K562 (cell line): ENCODE measurements around the gene JPT1. TPM values are rescaled to one million over a fixed set of nuclear protein-coding genes. Genes with fewer than 3 reads are reported as not detected.

Experiments used
- ARHGAP35 ChIP-seq: fragments of 450-650 bp; IDR thresholded peaks from 2 replicates; pipeline ENCODE4 v1.6.1; 2018; ENCODE audit not compliant: partially characterized antibody
- ARNT ChIP-seq, 2 experiments: fragments of 450-650 bp; IDR thresholded peaks; 2 replicates each; pipeline ENCODE4 v1.6.1; 2016; ENCODE audit warnings: mild to moderate bottlenecking in 1 of 2
- CSDE1 ChIP-seq, 2 experiments: fragments of 450-650 bp; IDR thresholded peaks; 2 replicates each; pipeline ENCODE4 v1.6.1; 2016; ENCODE audit warnings: mild to moderate bottlenecking in 1 of 2
- JUNB ChIP-seq: fragments of 450-650 bp; formaldehyde crosslinking; conservative IDR thresholded peaks from 2 replicates; pipeline ENCODE4 v1.4.0; 2020; ENCODE audit warnings: mild to moderate bottlenecking
- MIER1 ChIP-seq: fragments of 450-650 bp; IDR thresholded peaks from 2 replicates; pipeline ENCODE4 v1.6.1; 2016; ENCODE audit warnings: antibody characterized with exemption, mild to moderate bottlenecking, low read depth
- POLR3A ChIP-seq: IDR thresholded peaks from 2 replicates; pipeline ENCODE4 v1.6.1; 2011; ENCODE audit warnings: borderline replicate concordance, mild to moderate bottlenecking, moderate library complexity; ENCODE audit not compliant: insufficient read length, insufficient read depth; ENCODE audit errors: extremely low read depth
- RBM17 ChIP-seq: fragments of 200-400 bp; formaldehyde crosslinking; IDR thresholded peaks from 2 replicates; pipeline ENCODE4 v1.6.1; 2017; ENCODE audit warnings: low read depth, mild to moderate bottlenecking, low read length, borderline replicate concordance
- SETDB1 ChIP-seq: IDR thresholded peaks from one replicate; pipeline ENCODE4 v1.6.1; 2012; ENCODE audit warnings: low read length, control low read depth, inconsistent platforms
- SRSF1 ChIP-seq: fragments of 200-400 bp; formaldehyde crosslinking; IDR thresholded peaks from 2 replicates; pipeline ENCODE4 v1.6.1; 2017; ENCODE audit warnings: mild to moderate bottlenecking, low read depth, low read length, moderate library complexity
- polyA plus RNA-seq, 8 experiments: library from polyadenylated mRNA; depleted of rRNA in 4 of 8; stranded (reverse) in 5 of 8; unstranded in 3 of 8; fragments of >200 nt; fragmentation: Nextera tagmentation in 2 of 8; fragmentation: Illumina TruSeq in 1 of 8; extraction: Ambion mirVana in 2 of 8; extraction: Trizol in 1 of 8; gene quantifications; 2 replicates each; pipeline versions ENCODE4 v1.2.1 to v1.2.3, GENCODE V29; 2011 to 2014; ENCODE audit warnings: inconsistent platforms in 1 of 8, missing spikeins in 1 of 8
- total RNA-seq, 7 experiments: library from RNA; depleted of rRNA in 6 of 7; stranded (reverse); fragments of >200 nt in 6 of 7; fragmentation: Illumina TruSeq in 2 of 7; extraction: Trizol in 2 of 7; gene quantifications; 2 replicates each; pipeline versions ENCODE4 v1.2.1 to v1.2.3, GENCODE V29; 2011 to 2021; ENCODE audit warnings: low replicate concordance in 1 of 7
- TF ChIP-seq, protein P1 (sequence below): sonication (generic); formaldehyde crosslinking; IDR thresholded peaks from 2 replicates; pipeline ENCODE4 v1.8.0; 2023; ENCODE audit warnings: missing genetic modification reagents, mild to moderate bottlenecking, borderline replicate concordance
- TF ChIP-seq, protein P2 (sequence below), 2 experiments: fragments of 450-650 bp; formaldehyde crosslinking in 1 of 2; IDR thresholded peaks; 2 replicates each; pipeline versions ENCODE4 v1.4.0 to v1.6.1; 2014 to 2020; ENCODE audit warnings: mild to moderate bottlenecking in 2 of 2, borderline replicate concordance in 1 of 2, low read depth in 1 of 2
- TF ChIP-seq, protein P3 (sequence below): fragments of 450-650 bp; IDR thresholded peaks from 2 replicates; pipeline ENCODE4 v1.6.1; 2016
- TF ChIP-seq, protein P4 (sequence below): IDR thresholded peaks from 2 replicates; pipeline ENCODE4 v1.6.1; 2011; ENCODE audit not compliant: insufficient read length; ENCODE audit errors: extremely low read depth

Gene JPT1
- total and polyA plus RNA-seq, 9 of the 15 experiments (the other 6 are each of a cell fraction or from before 2014, with no cell fraction given), result 56.7 to 292 (median 144) TPM

DNA sequence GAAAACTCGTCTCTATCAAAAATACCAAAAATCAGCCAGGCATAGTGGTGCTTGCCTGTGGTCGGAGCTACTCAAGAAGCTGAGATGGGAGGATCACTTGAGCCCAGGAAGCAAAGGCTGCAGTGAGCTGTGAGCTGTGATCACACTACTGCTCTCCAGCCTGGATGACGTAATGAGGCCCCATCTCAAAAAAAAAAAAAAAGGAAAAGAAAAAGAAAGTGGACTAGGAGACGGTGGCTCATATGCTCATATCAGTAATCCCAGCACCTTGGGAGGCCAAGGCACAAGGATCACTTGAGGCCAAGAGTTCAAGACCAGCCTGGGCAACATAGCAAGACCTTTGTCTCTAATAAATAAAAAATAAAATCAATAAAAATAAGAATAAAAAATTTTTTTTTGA, 37.3 kb upstream of the JPT1 start (continued):
- TF ChIP-seq, protein P1, sequence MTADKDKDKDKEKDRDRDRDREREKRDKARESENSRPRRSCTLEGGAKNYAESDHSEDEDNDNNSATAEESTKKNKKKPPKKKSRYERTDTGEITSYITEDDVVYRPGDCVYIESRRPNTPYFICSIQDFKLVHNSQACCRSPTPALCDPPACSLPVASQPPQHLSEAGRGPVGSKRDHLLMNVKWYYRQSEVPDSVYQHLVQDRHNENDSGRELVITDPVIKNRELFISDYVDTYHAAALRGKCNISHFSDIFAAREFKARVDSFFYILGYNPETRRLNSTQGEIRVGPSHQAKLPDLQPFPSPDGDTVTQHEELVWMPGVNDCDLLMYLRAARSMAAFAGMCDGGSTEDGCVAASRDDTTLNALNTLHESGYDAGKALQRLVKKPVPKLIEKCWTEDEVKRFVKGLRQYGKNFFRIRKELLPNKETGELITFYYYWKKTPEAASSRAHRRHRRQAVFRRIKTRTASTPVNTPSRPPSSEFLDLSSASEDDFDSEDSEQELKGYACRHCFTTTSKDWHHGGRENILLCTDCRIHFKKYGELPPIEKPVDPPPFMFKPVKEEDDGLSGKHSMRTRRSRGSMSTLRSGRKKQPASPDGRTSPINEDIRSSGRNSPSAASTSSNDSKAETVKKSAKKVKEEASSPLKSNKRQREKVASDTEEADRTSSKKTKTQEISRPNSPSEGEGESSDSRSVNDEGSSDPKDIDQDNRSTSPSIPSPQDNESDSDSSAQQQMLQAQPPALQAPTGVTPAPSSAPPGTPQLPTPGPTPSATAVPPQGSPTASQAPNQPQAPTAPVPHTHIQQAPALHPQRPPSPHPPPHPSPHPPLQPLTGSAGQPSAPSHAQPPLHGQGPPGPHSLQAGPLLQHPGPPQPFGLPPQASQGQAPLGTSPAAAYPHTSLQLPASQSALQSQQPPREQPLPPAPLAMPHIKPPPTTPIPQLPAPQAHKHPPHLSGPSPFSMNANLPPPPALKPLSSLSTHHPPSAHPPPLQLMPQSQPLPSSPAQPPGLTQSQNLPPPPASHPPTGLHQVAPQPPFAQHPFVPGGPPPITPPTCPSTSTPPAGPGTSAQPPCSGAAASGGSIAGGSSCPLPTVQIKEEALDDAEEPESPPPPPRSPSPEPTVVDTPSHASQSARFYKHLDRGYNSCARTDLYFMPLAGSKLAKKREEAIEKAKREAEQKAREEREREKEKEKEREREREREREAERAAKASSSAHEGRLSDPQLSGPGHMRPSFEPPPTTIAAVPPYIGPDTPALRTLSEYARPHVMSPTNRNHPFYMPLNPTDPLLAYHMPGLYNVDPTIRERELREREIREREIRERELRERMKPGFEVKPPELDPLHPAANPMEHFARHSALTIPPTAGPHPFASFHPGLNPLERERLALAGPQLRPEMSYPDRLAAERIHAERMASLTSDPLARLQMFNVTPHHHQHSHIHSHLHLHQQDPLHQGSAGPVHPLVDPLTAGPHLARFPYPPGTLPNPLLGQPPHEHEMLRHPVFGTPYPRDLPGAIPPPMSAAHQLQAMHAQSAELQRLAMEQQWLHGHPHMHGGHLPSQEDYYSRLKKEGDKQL, result no peak
- TF ChIP-seq MIER1 (no peak), POLR3A (no peak), ARHGAP35 (no peak), SETDB1 (no peak), ARNT (IDR thresholded peaks at IDR 0.05) (no peak), RBM17 (no peak), JUNB (CRISPR knock-in tag) (no peak), CSDE1 (IDR thresholded peaks at IDR 0.05) (no peak), SRSF1 (no peak)
- TF ChIP-seq, protein P2, sequence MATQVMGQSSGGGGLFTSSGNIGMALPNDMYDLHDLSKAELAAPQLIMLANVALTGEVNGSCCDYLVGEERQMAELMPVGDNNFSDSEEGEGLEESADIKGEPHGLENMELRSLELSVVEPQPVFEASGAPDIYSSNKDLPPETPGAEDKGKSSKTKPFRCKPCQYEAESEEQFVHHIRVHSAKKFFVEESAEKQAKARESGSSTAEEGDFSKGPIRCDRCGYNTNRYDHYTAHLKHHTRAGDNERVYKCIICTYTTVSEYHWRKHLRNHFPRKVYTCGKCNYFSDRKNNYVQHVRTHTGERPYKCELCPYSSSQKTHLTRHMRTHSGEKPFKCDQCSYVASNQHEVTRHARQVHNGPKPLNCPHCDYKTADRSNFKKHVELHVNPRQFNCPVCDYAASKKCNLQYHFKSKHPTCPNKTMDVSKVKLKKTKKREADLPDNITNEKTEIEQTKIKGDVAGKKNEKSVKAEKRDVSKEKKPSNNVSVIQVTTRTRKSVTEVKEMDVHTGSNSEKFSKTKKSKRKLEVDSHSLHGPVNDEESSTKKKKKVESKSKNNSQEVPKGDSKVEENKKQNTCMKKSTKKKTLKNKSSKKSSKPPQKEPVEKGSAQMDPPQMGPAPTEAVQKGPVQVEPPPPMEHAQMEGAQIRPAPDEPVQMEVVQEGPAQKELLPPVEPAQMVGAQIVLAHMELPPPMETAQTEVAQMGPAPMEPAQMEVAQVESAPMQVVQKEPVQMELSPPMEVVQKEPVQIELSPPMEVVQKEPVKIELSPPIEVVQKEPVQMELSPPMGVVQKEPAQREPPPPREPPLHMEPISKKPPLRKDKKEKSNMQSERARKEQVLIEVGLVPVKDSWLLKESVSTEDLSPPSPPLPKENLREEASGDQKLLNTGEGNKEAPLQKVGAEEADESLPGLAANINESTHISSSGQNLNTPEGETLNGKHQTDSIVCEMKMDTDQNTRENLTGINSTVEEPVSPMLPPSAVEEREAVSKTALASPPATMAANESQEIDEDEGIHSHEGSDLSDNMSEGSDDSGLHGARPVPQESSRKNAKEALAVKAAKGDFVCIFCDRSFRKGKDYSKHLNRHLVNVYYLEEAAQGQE (IDR thresholded peaks at IDR 0.05; ENCODE audit: borderline replicate concordance), result no peak
- TF ChIP-seq, protein P2 (CRISPR knock-in tag; IDR thresholded peaks at IDR 0.05; ENCODE audit: low read depth), result no peak
- TF ChIP-seq, protein P3, sequence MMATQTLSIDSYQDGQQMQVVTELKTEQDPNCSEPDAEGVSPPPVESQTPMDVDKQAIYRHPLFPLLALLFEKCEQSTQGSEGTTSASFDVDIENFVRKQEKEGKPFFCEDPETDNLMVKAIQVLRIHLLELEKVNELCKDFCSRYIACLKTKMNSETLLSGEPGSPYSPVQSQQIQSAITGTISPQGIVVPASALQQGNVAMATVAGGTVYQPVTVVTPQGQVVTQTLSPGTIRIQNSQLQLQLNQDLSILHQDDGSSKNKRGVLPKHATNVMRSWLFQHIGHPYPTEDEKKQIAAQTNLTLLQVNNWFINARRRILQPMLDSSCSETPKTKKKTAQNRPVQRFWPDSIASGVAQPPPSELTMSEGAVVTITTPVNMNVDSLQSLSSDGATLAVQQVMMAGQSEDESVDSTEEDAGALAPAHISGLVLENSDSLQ, result no peak
- TF ChIP-seq, protein P4, sequence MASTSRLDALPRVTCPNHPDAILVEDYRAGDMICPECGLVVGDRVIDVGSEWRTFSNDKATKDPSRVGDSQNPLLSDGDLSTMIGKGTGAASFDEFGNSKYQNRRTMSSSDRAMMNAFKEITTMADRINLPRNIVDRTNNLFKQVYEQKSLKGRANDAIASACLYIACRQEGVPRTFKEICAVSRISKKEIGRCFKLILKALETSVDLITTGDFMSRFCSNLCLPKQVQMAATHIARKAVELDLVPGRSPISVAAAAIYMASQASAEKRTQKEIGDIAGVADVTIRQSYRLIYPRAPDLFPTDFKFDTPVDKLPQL, result no peak
